PC-3 (cell line): ENCODE data around the gene PROSER2. TPM values are rescaled to one million over a fixed set of nuclear protein-coding genes. Genes with fewer than 3 reads are reported as not detected.

Experiments used
- ATAC-seq: fragments of 200-7000 bp; cut with Tn5 transposase; 2 replicates; pipeline ENCODE4 v1.9.1; 2020; ENCODE audit warnings: mild to moderate bottlenecking, moderate library complexity
- BruUV-seq: library from RNA; stranded (reverse); fragments of 400-500 nt; replicated peaks from 2 replicates; lab custom pipeline; 2021; lab: Mats Ljungman, UMichigan
- CTCF ChIA-PET: fragments of 300-600 bp; sonication (Branson Sonifier 250); formaldehyde crosslinking; loops from one replicate; lab custom pipeline; 2022; ENCODE audit warnings: antibody characterized with exemption; lab: Charles Lee
- POLR2A ChIA-PET: fragments of 300-600 bp; sonication (Branson Sonifier 250); formaldehyde crosslinking; loops from one replicate; lab custom pipeline; 2022; ENCODE audit warnings: antibody characterized with exemption; ENCODE audit not compliant: unreplicated experiment; lab: Charles Lee
- DNase-seq: peaks from one replicate; pipeline ENCODE4 v3.0.0-alpha.2; 2015
- H2AFZ ChIP-seq: fragments of 300-600 bp; sonication (generic); 2 replicates; pipeline ENCODE4 v1.6.0; 2016; ENCODE audit warnings: antibody characterized with exemption, low read length
- H3F3A ChIP-seq: fragments of 300-600 bp; sonication (generic); one replicate; pipeline ENCODE4 v1.6.0; 2017; ENCODE audit warnings: antibody characterized with exemption, low read length, control low read depth, mild to moderate bottlenecking; ENCODE audit not compliant: unreplicated experiment
- H3K27ac ChIP-seq: fragments of 300-600 bp; sonication (generic); 2 replicates; pipeline ENCODE4 v1.5.1; 2016; ENCODE audit warnings: mild to moderate bottlenecking, low read length
- H3K27me3 ChIP-seq: fragments of 300-600 bp; sonication (generic); 2 replicates; pipeline ENCODE4 v1.6.1; 2016; ENCODE audit warnings: low read length, mixed read lengths
- H3K36me3 ChIP-seq: fragments of 300-600 bp; sonication (generic); 2 replicates; pipeline ENCODE4 v1.6.1; 2016; ENCODE audit warnings: low read depth, mixed run types, low read length, mixed read lengths
- H3K4me1 ChIP-seq: fragments of 300-600 bp; sonication (generic); 2 replicates; pipeline ENCODE4 v1.5.1; 2016; ENCODE audit warnings: low read length; ENCODE audit not compliant: insufficient read depth
- H3K4me2 ChIP-seq: fragments of 300-600 bp; sonication (generic); 2 replicates; pipeline ENCODE4 v1.6.0; 2016; ENCODE audit warnings: low read length
- H3K4me3 ChIP-seq: fragments of 300-600 bp; sonication (generic); 2 replicates; pipeline ENCODE4 v1.5.1; 2016; ENCODE audit warnings: mild to moderate bottlenecking, low read length, mixed read lengths
- H3K79me2 ChIP-seq: fragments of 300-600 bp; sonication (generic); 2 replicates; pipeline ENCODE4 v1.6.1; 2017; ENCODE audit warnings: low read length, mixed read lengths
- H3K9ac ChIP-seq: fragments of 300-600 bp; sonication (generic); 2 replicates; pipeline ENCODE4 v1.6.0; 2016; ENCODE audit warnings: mild to moderate bottlenecking, low read length
- H3K9me2 ChIP-seq: fragments of 300-600 bp; sonication (generic); replicated peaks from 2 replicates; pipeline ENCODE4 v1.6.1; 2016; ENCODE audit warnings: mixed run types, low read length, mixed read lengths
- H3K9me3 ChIP-seq: fragments of 300-600 bp; sonication (generic); 2 replicates; pipeline ENCODE4 v1.6.1; 2016; ENCODE audit warnings: low read length, mixed read lengths
- H4K20me1 ChIP-seq: fragments of 300-600 bp; sonication (generic); 2 replicates; pipeline ENCODE4 v1.6.1; 2016; ENCODE audit warnings: low read length, mixed read lengths
- EZH2 ChIP-seq: fragments of 300-600 bp; sonication (generic); IDR thresholded peaks from one replicate; pipeline ENCODE4 v1.6.1; 2017; ENCODE audit warnings: antibody characterized with exemption, mild to moderate bottlenecking, low read length; ENCODE audit not compliant: unreplicated experiment
- EZH2phosphoT487 ChIP-seq: fragments of 300-600 bp; sonication (generic); IDR thresholded peaks from 2 replicates; pipeline ENCODE4 v1.6.1; 2018; ENCODE audit warnings: mild to moderate bottlenecking, antibody characterized with exemption, low read length, borderline replicate concordance
- intact Hi-C: fragments of 100-400 bp; cut with micrococcal nuclease; formaldehyde crosslinking; loops from 2 replicates; pipeline ENCODE4 v1.9.0; 2023
- total RNA-seq: library from RNA; depleted of rRNA; stranded (reverse); fragments of >200 nt; gene quantifications from 2 replicates; pipeline ENCODE4 v1.2.3, GENCODE V29; 2014
- TF ChIP-seq, protein P1 (sequence below): fragments of 300-600 bp; sonication (generic); conservative IDR thresholded peaks from 2 replicates; pipeline ENCODE4 v1.5.1; 2017; ENCODE audit warnings: antibody characterized with exemption, low read depth, mild to moderate bottlenecking, low read length

Gene PROSER2
- total RNA-seq, 1 experiment from 2014 or later, result 52.5 TPM

DNA sequence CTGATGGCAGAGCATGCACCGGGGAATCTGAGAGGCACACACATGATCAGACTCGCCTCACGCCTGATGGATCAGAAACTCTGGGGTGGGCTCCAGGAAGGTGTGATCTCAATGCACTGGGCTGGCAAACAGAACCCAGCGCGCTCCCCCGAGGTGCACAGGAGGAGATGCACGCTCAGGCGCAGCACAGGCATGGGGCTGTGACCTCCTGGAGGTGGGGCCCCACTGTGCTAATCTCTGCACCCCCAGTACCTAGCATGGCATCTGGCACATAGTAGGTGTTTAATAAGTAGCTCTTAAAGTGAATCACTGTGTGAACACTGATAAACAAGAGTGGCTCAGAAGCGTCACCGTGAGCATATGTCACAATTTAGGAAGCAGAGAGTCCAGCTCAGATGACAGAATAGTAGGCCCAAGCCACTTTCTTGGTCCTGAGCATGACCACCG is 57.9 kb downstream of the PROSER2 start:
- H3K4me3 ChIP-seq, result no peak overlapping the region
- H3K27ac ChIP-seq, result peak overlapping the region; percentile 100
- H4K20me1 ChIP-seq, result no peaks in the 10 kb centered on the region
- DNase-seq (no peak), ATAC-seq (no peak)
- no peak for TF ChIP-seq EZH2phosphoT487
- TF ChIP-seq, protein P1, sequence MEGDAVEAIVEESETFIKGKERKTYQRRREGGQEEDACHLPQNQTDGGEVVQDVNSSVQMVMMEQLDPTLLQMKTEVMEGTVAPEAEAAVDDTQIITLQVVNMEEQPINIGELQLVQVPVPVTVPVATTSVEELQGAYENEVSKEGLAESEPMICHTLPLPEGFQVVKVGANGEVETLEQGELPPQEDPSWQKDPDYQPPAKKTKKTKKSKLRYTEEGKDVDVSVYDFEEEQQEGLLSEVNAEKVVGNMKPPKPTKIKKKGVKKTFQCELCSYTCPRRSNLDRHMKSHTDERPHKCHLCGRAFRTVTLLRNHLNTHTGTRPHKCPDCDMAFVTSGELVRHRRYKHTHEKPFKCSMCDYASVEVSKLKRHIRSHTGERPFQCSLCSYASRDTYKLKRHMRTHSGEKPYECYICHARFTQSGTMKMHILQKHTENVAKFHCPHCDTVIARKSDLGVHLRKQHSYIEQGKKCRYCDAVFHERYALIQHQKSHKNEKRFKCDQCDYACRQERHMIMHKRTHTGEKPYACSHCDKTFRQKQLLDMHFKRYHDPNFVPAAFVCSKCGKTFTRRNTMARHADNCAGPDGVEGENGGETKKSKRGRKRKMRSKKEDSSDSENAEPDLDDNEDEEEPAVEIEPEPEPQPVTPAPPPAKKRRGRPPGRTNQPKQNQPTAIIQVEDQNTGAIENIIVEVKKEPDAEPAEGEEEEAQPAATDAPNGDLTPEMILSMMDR, result no peak
- no peak for TF ChIP-seq EZH2
- ChIA-PET POLR2A (no interaction called here), CTCF (interaction anchor here (0.7 to 1.1 kb wide), 3 partner anchors 71 to 105 kb away, joined by 4 read pairs; no protein-coding TSS in a partner anchor)
- H2AFZ ChIP-seq, result no peak overlapping the region
- H3K79me2 ChIP-seq, result no peaks in the 10 kb centered on the region
- no peaks in the 10 kb centered on the region for H3K9me3 ChIP-seq
- no peaks in the 10 kb centered on the region for H3K27me3 ChIP-seq
- H3K4me2 ChIP-seq, result no peak overlapping the region
- H3K9me2 ChIP-seq, result no peaks in the 10 kb centered on the region
- no peaks in the 10 kb centered on the region for H3F3A ChIP-seq
- BruUV-seq, result TSS peak; percentile 85
- H3K9ac ChIP-seq, result peak overlapping the region; percentile 88
- intact Hi-C loops, result no loop called here
- H3K36me3 ChIP-seq, result no peaks in the 10 kb centered on the region
- peaks cover 35% of the 10 kb centered on the region for H3K4me1 ChIP-seq

DNA sequence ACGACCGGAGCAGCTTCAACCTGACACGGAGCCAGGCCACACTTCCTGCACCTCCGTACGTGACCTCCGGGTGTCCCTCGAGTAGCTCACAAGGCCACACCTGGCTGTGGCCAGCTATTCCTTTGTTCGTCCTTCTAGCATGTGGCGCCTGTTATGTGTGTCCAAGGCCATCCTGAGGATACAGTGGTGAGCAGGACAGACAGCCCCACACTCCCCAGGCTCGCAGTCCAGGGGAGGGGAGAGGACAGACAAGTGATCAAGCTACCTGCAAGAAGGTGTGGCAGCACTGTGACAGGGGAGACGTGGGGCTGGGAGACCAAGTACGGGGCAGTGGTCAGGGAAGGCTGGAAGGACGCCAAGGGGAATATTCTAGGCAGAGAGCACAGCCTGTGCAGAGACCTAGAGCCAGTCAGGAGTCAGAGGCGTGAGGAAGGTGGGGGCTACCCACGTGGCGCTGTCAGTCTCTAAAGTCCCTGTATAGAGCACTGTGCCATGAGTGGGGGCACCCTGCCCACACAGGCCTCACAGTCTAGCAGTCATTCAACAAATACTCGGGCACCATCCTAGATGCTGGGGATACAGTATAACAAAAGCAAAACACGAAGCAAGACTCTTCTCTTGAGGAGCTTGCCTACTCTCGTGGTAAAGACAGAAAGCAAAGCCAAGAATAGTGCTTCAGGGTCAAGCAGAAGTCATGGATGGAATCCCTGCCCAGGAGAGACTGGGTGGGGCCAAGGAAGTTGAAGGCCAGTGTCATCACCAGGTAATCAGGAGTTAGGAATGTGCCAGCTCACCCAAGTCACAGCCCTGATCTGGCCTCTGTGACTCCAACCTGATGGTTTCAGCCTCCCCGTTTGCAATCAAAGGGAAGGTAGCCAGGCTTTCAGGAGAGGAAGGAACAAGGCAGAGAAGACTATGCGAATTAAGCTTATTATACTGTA is 58.6 kb downstream of the PROSER2 start:
- POLR2A ChIA-PET, result interaction anchor here (0.6 kb wide), 1 partner anchor 9 kb away, joined by 3 read pairs; no protein-coding TSS in a partner anchor
- Histone ChIP-seq H3K9me3 (no peaks in the 10 kb centered on the region), H2AFZ (no peak overlapping the region), H3K4me3 (no peak overlapping the region), H3K4me1 (peaks cover 37% of the 10 kb centered on the region), H3K4me2 (peak overlapping the region; percentile 46), H3F3A (no peaks in the 10 kb centered on the region), H3K9me2 (no peaks in the 10 kb centered on the region), H3K36me3 (no peaks in the 10 kb centered on the region), H4K20me1 (no peaks in the 10 kb centered on the region), H3K27me3 (no peaks in the 10 kb centered on the region), H3K79me2 (no peaks in the 10 kb centered on the region), H3K9ac (peak overlapping the region; percentile 88), H3K27ac (peak overlapping the region; percentile 100)
- intact Hi-C loops, result no loop called here
- no TSS peak for BruUV-seq
- TF ChIP-seq EZH2phosphoT487 (no peak), EZH2 (no peak)
- TF ChIP-seq, protein P1, result peak; percentile 36; the same call in 1 of the 2 replicates
- peak; percentile 84 for DNase-seq
- CTCF ChIA-PET, result interaction anchor here (0.6 to 1.1 kb wide), 4 partner anchors 22 to 105 kb away, joined by 4 read pairs; no protein-coding TSS in a partner anchor
- ATAC-seq, result peak; percentile 73
